ENCODE measurements around the gene TULP4. TPM values are rescaled to one million over a fixed set of nuclear protein-coding genes. Genes with fewer than 3 reads are reported as not detected.

Gene TULP4
- total RNA-seq, 1 donor from 2014 or later, result 18.5 TPM

GRCh38 chr6:158514176-158514575 is 201.9 kb downstream of the TULP4 start:
- intact Hi-C loops (cut with DNase I), result no loop called here
- Histone ChIP-seq H3K9me3 (no peaks in the 10 kb centered on the region), H3K4me1 (no peaks in the 10 kb centered on the region), H3K36me3 (no peaks in the 10 kb centered on the region), H3K27ac (no peak overlapping the region), H3K4me3 (no peak overlapping the region), H3K27me3 (no peaks in the 10 kb centered on the region)
- DNase-seq (ENCODE audit: low spot score in 2 of 2), result no peak
- TF ChIP-seq CTCF (IDR thresholded peaks at IDR 0.05), result no peak

GRCh38 chr6:158514991-158515390 is 202.7 kb downstream of the TULP4 start:
- no peaks in the 10 kb centered on the region for H3K27me3 ChIP-seq
- H3K4me3 ChIP-seq, result no peak overlapping the region
- no peaks in the 10 kb centered on the region for H3K9me3 ChIP-seq
- H3K4me1 ChIP-seq, result no peaks in the 10 kb centered on the region
- H3K36me3 ChIP-seq, result no peaks in the 10 kb centered on the region
- no peak overlapping the region for H3K27ac ChIP-seq
- no peak for DNase-seq (ENCODE audit: low spot score in 2 of 2)
- no peak for TF ChIP-seq CTCF (IDR thresholded peaks at IDR 0.05)
- intact Hi-C loops (cut with DNase I), result no loop called here

- Histone ChIP-seq H3K9me3 (no peaks in the 10 kb centered on the region), H3K4me1 (no peaks in the 10 kb centered on the region), H3K4me3 (no peak overlapping the region), H3K27me3 (no peaks in the 10 kb centered on the region), H3K27ac (no peak overlapping the region), H3K36me3 (no peaks in the 10 kb centered on the region)
- intact Hi-C loops (cut with DNase I), result no loop called here
- no peak for DNase-seq (ENCODE audit: low spot score in 2 of 2)
- TF ChIP-seq CTCF (IDR thresholded peaks at IDR 0.05), result no peak
These were observed 203.8 kb downstream of the TULP4 start for GRCh38 chr6:158516098-158516497.

DNA sequence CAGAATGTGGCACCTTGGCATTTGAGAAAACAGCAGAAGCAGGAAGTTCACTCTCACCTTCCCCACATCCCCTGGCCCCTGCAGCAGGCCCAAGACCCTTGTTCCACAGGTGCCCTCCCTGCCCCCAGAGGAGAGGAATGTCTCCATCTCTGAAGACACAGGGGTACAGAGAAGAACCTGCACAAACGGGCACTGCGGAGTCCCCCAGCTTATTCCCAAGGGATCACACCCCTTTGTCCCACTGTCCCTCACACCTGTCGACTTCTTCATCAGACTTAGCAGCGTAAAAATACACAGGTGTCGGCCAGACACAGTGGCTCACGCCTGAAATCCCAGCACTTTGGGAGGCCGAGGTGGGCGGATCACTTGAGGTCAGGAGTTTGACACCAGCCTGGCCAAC is 204.8 kb downstream of the TULP4 start:
- no peak overlapping the region for H3K4me3 ChIP-seq
- DNase-seq (ENCODE audit: low spot score in 2 of 2), result no peak
- H3K27me3 ChIP-seq, result no peaks in the 10 kb centered on the region
- intact Hi-C loops (cut with DNase I), result no loop called here
- H3K27ac ChIP-seq, result no peak overlapping the region
- no peaks in the 10 kb centered on the region for H3K36me3 ChIP-seq
- no peaks in the 10 kb centered on the region for H3K4me1 ChIP-seq
- H3K9me3 ChIP-seq, result no peaks in the 10 kb centered on the region
- TF ChIP-seq CTCF (IDR thresholded peaks at IDR 0.05), result no peak

DNA sequence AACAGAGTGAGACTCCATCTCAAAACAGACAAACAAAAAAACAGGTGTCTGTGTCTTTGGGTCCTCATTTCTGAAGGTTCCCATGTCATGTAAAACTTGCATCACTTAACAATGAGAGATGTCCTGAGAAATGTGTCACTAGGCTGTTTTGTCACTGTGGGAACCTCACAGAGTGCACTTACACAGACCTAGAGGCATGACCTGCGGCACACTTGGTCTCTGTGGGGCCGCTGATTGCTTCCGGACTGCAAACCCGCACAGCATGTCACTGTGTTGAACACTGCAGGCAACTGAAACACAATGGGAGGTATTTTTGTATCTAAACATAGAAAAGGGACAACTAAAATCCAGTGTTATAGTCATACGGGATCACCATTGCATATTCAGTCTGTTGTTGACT is 205.3 kb downstream of the TULP4 start:
- H3K4me1 ChIP-seq, result no peaks in the 10 kb centered on the region
- TF ChIP-seq CTCF (IDR thresholded peaks at IDR 0.05), result no peak
- intact Hi-C loops (cut with DNase I), result no loop called here
- no peaks in the 10 kb centered on the region for H3K27me3 ChIP-seq
- H3K36me3 ChIP-seq, result no peaks in the 10 kb centered on the region
- no peak overlapping the region for H3K4me3 ChIP-seq
- H3K9me3 ChIP-seq, result no peaks in the 10 kb centered on the region
- no peak for DNase-seq (ENCODE audit: low spot score in 2 of 2)
- H3K27ac ChIP-seq, result no peak overlapping the region
